HEK293 (cell line): ENCODE results near the gene KIFAP3.
A peak's percentile ranks its signal among the peaks of the same experiment; 100 is the strongest.
"Not testable (repeated sequence)": the region's sequence is repeated elsewhere in the genome, so short reads cannot be mapped to it uniquely, and the experiment has no call there.

ENCODE experiments used
- CTCF ChIA-PET: fragments of 350-600 bp; formaldehyde crosslinking; extraction: SDS; loops from one replicate; lab custom pipeline; 2021; ENCODE audit warnings: antibody characterized with exemption; lab: Yijun Ruan, JAX
- POLR2A ChIA-PET: fragments of 300-600 bp; formaldehyde crosslinking; extraction: SDS; loops from one replicate; lab custom pipeline; 2020; ENCODE audit warnings: antibody characterized with exemption, inconsistent platforms; lab: Yijun Ruan, JAX
- H3K27ac ChIP-seq: fragments of 200-500 bp; sonication (Bioruptor generic); 2 replicates; pipeline ENCODE4 v1.5.1; 2014; ENCODE audit warnings: low read depth, low read length, control low read depth, inconsistent platforms; ENCODE audit errors: extremely low read depth
- H3K36me3 ChIP-seq, 2 experiments: fragments of 200-500 bp in 1 of 2; sonication (Bioruptor generic) in 1 of 2; 1 replicate in 1 of 2; 2 replicates in 1 of 2; pipeline ENCODE4 v1.5.1; 2014 to 2017; ENCODE audit warnings: inconsistent platforms in 2 of 2, low read length in 2 of 2; ENCODE audit not compliant: control insufficient read depth in 2 of 2, insufficient read depth in 1 of 2
- H3K4me1 ChIP-seq: fragments of 200-500 bp; sonication (Bioruptor generic); 2 replicates; pipeline ENCODE4 v1.5.1; 2014; ENCODE audit warnings: mild to moderate bottlenecking, low read length, inconsistent platforms; ENCODE audit not compliant: control insufficient read depth, insufficient read depth
- H3K4me3 ChIP-seq: 2 replicates; pipeline ENCODE4 v1.5.1; 2011; ENCODE audit warnings: low read depth, mild to moderate bottlenecking, control low read depth, low read length, moderate library complexity
- H3K9me3 ChIP-seq: fragments of 200-500 bp; sonication (Bioruptor generic); 2 replicates; pipeline ENCODE4 v1.5.1; 2014; ENCODE audit warnings: low read depth, low read length, inconsistent platforms; ENCODE audit not compliant: control insufficient read depth, insufficient read depth
- GLIS2 ChIP-seq: fragments of 450-650 bp; formaldehyde crosslinking; IDR thresholded peaks from 2 replicates; pipeline ENCODE4 v1.5.1; 2016; ENCODE audit warnings: missing biosample characterization, missing genetic modification characterization
- PRDM1 ChIP-seq: fragments of 450-650 bp; formaldehyde crosslinking; IDR thresholded peaks from 2 replicates; pipeline ENCODE4; 2016; ENCODE audit warnings: missing biosample characterization, missing genetic modification characterization
- SCRT1 ChIP-seq: fragments of 450-650 bp; formaldehyde crosslinking; IDR thresholded peaks from 2 replicates; pipeline ENCODE4 v1.5.1; 2016; ENCODE audit warnings: missing biosample characterization, missing genetic modification characterization, borderline replicate concordance
- SCRT2 ChIP-seq: fragments of 450-650 bp; formaldehyde crosslinking; IDR thresholded peaks from 2 replicates; pipeline ENCODE4 v1.5.1; 2016; ENCODE audit warnings: missing biosample characterization, missing genetic modification characterization
- ZFHX2 ChIP-seq: fragments of 450-650 bp; formaldehyde crosslinking; conservative IDR thresholded peaks from 2 replicates; pipeline ENCODE4 v1.5.1; 2016; ENCODE audit warnings: missing biosample characterization, missing genetic modification characterization
- ZNF121 ChIP-seq: fragments of 450-650 bp; formaldehyde crosslinking; IDR thresholded peaks from 2 replicates; pipeline ENCODE4 v1.5.1; 2016; ENCODE audit warnings: missing biosample characterization, missing genetic modification characterization
- ZNF132 ChIP-seq: fragments of 450-650 bp; formaldehyde crosslinking; IDR thresholded peaks from 2 replicates; pipeline ENCODE4 v1.5.1; 2017; ENCODE audit warnings: missing biosample characterization, missing genetic modification characterization, borderline replicate concordance
- ZNF302 ChIP-seq: fragments of 450-650 bp; formaldehyde crosslinking; IDR thresholded peaks from 2 replicates; pipeline ENCODE4 v1.5.1; 2016; ENCODE audit warnings: missing biosample characterization, missing genetic modification characterization, low read depth
- ZNF391 ChIP-seq: fragments of 450-650 bp; formaldehyde crosslinking; IDR thresholded peaks from 2 replicates; pipeline ENCODE4 v1.5.1; 2016; ENCODE audit warnings: low read depth, missing biosample characterization, missing genetic modification characterization, borderline replicate concordance
- ZNF404 ChIP-seq: fragments of 450-650 bp; formaldehyde crosslinking; IDR thresholded peaks from 2 replicates; pipeline ENCODE4 v1.5.1; 2017; ENCODE audit warnings: missing biosample characterization, missing genetic modification characterization
- ZNF473 ChIP-seq: fragments of 450-650 bp; formaldehyde crosslinking; IDR thresholded peaks from 2 replicates; pipeline ENCODE4 v1.5.1; 2017; ENCODE audit warnings: missing biosample characterization, missing genetic modification characterization
- ZNF621 ChIP-seq: fragments of 450-650 bp; formaldehyde crosslinking; IDR thresholded peaks from 2 replicates; pipeline ENCODE4 v1.5.1; 2017; ENCODE audit warnings: missing biosample characterization, missing genetic modification characterization
- ZNF677 ChIP-seq: fragments of 450-650 bp; IDR thresholded peaks from 2 replicates; pipeline ENCODE4 v1.5.0; 2018; ENCODE audit warnings: missing biosample characterization, mild to moderate bottlenecking, missing genetic modification characterization, moderate library complexity
- ZXDB ChIP-seq: fragments of 450-650 bp; formaldehyde crosslinking; IDR thresholded peaks from 2 replicates; pipeline ENCODE4 v1.5.1; 2016; ENCODE audit warnings: missing biosample characterization, missing genetic modification characterization
- TF ChIP-seq, protein P1 (sequence below): fragments of 450-650 bp; formaldehyde crosslinking; IDR thresholded peaks from 2 replicates; pipeline ENCODE4 v1.5.1; 2017; ENCODE audit warnings: missing biosample characterization, missing genetic modification characterization
- TF ChIP-seq, protein P2 (sequence below): fragments of 450-650 bp; formaldehyde crosslinking; IDR thresholded peaks from 2 replicates; pipeline ENCODE4 v1.5.1; 2017; ENCODE audit warnings: missing biosample characterization, missing genetic modification characterization

The KIFAP3 gene

DNA sequence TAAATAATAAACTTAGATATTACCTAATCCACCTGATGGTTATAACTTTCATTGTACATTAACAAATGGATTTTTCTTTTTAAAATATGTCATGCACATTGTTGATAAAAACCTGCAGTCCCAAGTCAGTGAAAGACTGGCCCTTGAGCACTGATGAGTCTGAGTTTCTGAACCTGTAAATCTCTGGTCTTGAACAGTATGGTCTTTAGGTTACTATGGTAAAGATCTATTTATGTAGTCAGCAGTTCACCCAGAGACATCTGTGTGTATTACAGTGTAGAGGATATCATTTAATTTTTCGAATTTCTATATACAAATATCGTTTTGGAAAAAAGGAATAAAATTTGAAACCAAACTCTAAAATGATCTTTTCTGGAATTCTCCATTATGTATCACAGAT, 150.4 kb downstream of the KIFAP3 start (continued):
- TF ChIP-seq, protein P1, sequence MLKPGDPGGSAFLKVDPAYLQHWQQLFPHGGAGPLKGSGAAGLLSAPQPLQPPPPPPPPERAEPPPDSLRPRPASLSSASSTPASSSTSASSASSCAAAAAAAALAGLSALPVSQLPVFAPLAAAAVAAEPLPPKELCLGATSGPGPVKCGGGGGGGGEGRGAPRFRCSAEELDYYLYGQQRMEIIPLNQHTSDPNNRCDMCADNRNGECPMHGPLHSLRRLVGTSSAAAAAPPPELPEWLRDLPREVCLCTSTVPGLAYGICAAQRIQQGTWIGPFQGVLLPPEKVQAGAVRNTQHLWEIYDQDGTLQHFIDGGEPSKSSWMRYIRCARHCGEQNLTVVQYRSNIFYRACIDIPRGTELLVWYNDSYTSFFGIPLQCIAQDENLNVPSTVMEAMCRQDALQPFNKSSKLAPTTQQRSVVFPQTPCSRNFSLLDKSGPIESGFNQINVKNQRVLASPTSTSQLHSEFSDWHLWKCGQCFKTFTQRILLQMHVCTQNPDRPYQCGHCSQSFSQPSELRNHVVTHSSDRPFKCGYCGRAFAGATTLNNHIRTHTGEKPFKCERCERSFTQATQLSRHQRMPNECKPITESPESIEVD: no peak
- TF ChIP-seq ZNF121 (tag by site-specific recombination): no peak
- no peak for TF ChIP-seq ZNF391 (tag by site-specific recombination)
- no peak for TF ChIP-seq ZFHX2 (tag by site-specific recombination)
- no peak for TF ChIP-seq GLIS2 (tag by site-specific recombination)

DNA sequence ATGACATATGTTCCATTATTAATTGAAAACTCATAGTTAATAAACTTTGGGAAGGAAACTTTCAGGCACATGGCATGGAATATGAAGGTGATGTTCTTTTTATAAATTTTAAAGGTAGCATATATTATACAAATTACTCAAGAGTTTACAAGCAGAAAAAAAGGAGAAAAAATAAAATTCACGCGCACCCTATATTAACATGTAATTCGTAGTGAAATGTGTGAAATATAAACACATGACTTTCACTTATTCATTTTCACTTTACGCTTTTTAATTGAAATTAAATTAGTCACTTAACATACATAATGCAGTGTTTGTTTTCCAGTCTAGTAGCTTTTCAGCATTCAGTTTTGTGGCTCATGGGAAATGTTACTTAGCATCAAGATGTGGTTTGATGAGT, 153.4 kb downstream of the KIFAP3 start:
- no peaks in the 10 kb centered on the region; the same call in 1 of the 2 replicates for H3K4me1 ChIP-seq
- H3K36me3 ChIP-seq: no peaks in the 10 kb centered on the region
- TF ChIP-seq ZNF473 (tag by site-specific recombination) (no peak), ZXDB (tag by site-specific recombination) (no peak), ZNF132 (no peak), ZNF404 (tag by site-specific recombination) (no peak), ZNF621 (no peak), ZNF677 (tag by site-specific recombination) (no peak), ZNF302 (tag by site-specific recombination) (no peak), PRDM1 (tag by site-specific recombination) (0 out of 2 replicates have a peak, but pooled peaks have one; percentile 34)
- no peak overlapping the region for H3K27ac ChIP-seq
- H3K9me3 ChIP-seq: no peaks in the 10 kb centered on the region
- ChIA-PET CTCF (interaction anchor here (1.6 kb wide), 1 partner anchor 8 kb away, joined by 5 read pairs; no protein-coding TSS in a partner anchor), POLR2A (no interaction called here)
- H3K4me3 ChIP-seq: no peak overlapping the region

DNA sequence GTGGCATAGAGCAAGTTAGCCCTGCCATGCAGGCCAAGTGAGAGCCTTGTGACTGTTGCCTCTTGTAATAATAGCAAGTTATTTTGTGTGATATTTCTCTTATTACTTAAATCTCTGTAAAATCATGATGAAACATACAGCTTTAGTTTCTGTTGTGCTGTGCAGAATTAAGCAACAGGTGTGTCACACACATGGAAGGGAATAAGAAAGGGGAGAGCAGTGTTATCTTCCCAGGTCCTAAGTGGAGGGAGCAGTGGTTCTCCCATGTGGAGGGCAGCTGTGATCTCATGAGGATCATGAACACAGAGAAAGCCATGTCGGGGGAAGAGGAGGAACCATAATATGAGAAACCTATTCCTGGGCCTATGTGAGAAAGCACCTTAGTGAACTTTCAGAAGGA, 155.6 kb downstream of the KIFAP3 start:
- no peak overlapping the region for H3K27ac ChIP-seq
- no peaks in the 10 kb centered on the region for H3K36me3 ChIP-seq
- no peaks in the 10 kb centered on the region for H3K4me1 ChIP-seq
- no peak overlapping the region for H3K4me3 ChIP-seq
- ChIA-PET CTCF (interaction anchor here (0.7 kb wide), 1 partner anchor 9 kb away, joined by 3 read pairs; no protein-coding TSS in a partner anchor), POLR2A (no interaction called here)
- TF ChIP-seq, protein P2, sequence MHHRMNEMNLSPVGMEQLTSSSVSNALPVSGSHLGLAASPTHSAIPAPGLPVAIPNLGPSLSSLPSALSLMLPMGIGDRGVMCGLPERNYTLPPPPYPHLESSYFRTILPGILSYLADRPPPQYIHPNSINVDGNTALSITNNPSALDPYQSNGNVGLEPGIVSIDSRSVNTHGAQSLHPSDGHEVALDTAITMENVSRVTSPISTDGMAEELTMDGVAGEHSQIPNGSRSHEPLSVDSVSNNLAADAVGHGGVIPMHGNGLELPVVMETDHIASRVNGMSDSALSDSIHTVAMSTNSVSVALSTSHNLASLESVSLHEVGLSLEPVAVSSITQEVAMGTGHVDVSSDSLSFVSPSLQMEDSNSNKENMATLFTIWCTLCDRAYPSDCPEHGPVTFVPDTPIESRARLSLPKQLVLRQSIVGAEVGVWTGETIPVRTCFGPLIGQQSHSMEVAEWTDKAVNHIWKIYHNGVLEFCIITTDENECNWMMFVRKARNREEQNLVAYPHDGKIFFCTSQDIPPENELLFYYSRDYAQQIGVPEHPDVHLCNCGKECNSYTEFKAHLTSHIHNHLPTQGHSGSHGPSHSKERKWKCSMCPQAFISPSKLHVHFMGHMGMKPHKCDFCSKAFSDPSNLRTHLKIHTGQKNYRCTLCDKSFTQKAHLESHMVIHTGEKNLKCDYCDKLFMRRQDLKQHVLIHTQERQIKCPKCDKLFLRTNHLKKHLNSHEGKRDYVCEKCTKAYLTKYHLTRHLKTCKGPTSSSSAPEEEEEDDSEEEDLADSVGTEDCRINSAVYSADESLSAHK (tag by site-specific recombination): no peak
- TF ChIP-seq SCRT2 (tag by site-specific recombination) (peak; percentile 92), SCRT1 (tag by site-specific recombination) (peak; percentile 72; the same call in 1 of the 2 replicates)
- H3K9me3 ChIP-seq: no peaks in the 10 kb centered on the region

DNA sequence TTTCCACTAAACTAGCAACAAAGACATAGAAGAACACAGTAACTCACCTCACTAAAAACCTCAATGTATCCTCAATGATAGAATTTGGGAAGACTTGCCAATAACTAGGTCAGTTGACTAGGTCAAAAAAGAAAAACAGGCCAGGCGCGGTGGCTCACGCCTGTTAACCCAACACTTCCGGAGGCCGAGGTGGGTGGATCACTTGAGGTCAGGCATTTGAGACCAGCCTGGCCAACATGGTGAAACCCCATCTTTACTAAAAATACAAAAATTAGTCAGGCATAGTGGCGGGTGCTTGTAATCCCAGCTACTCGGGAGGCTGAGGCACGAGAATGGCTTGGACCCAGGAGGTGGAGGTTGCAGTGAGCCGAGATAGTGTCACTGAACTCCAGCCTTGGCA, 156.3 kb downstream of the KIFAP3 start:
- H3K27ac ChIP-seq, H3K9me3 ChIP-seq, H3K4me1 ChIP-seq, H3K36me3 ChIP-seq, H3K4me3 ChIP-seq, POLR2A ChIA-PET: not testable (repeated sequence)
- CTCF ChIA-PET: interaction anchor here (0.7 to 1.0 kb wide), 3 partner anchors 8 to 11 kb away, joined by 3 to 5 read pairs (median 3); no protein-coding TSS in a partner anchor
